ENCODE data around the gene SLIT1.

The SLIT1 gene

GRCh38 chr10:96955794-96956193 is 230.0 kb downstream of the SLIT1 start:
- Histone ChIP-seq H3K36me3 (ENCODE audit: control insufficient read depth, insufficient read depth, low read length) (no peaks in the 10 kb centered on the region), H3K27me3 (ENCODE audit: insufficient read depth, low read length, poor library complexity) (no peaks in the 10 kb centered on the region), H4K8ac (ENCODE audit: low read depth, low read length) (no peak overlapping the region), H3K79me1 (ENCODE audit: low read length) (no peaks in the 10 kb centered on the region), H3K18ac (ENCODE audit: low read length) (no peak overlapping the region), H2AK5ac (ENCODE audit: low read length) (no peak overlapping the region), H4K5ac (ENCODE audit: low read length) (no peak overlapping the region), H3K4me2 (ENCODE audit: low read length) (no peak overlapping the region), H2BK5ac (ENCODE audit: low read length) (no peak overlapping the region), H3K4ac (ENCODE audit: low read depth, low read length) (no peak overlapping the region), H3K9ac (ENCODE audit: low read length) (no peak overlapping the region), H3K23ac (ENCODE audit: low read length) (no peak overlapping the region), H2BK120ac (ENCODE audit: low read depth, low read length) (no peak overlapping the region), H3K56ac (ENCODE audit: low read length) (no peak overlapping the region), H3K79me2 (ENCODE audit: control insufficient read depth, insufficient read depth, low read length) (no peaks in the 10 kb centered on the region), H3K4me1 (ENCODE audit: control insufficient read depth, low read depth, low read length) (no peaks in the 10 kb centered on the region), H3K4me3 (ENCODE audit: low read length) (no peak overlapping the region), H2BK15ac (replicated peaks; ENCODE audit: low read depth) (no peak overlapping the region), H3K27ac (ENCODE audit: low read depth, low read length) (no peak overlapping the region)
- WGBS (ENCODE audit: extremely low coverage, insufficient coverage, low lambda C conversion rate): no CpG with 5 or more reads among the region's 4 CpGs
- DNase-seq: no peak

- H3K36me3 ChIP-seq (ENCODE audit: control insufficient read depth, insufficient read depth, low read length): no peaks in the 10 kb centered on the region
- DNase-seq: no peak
- WGBS (ENCODE audit: extremely low coverage, insufficient coverage, low lambda C conversion rate): no CpG with 5 or more reads among the region's 2 CpGs
Measured at GRCh38 chr10:96951954-96952353, 233.8 kb downstream of the SLIT1 start.

DNA sequence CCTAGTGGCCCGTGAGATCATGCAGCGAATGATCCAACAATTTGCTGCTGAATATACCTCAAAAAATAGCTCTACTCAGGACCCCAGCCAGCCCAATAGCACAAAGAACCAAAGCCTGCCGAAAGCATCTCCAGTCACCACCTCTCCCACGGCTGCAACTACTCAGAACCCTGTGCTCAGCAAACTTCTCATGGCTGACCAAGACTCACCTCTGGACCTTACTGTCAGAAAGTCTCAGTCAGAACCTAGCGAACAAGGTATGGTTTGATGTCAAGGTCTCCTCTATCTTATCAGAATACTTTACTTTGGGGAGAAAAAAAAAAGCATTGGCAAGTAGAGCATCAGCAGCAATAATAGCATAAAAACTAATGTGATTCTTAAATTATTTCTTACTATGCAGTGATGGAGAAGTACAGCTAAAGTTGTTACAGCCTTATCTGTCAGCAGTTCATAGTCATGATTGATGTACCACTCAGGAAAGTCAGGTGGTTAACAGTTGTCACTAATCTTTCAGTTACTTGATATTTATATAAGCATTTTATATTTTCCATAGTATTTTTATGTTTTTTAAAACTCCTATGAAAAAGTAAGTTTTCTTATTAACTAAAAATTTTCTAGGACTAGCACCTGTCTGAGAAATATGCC is 236.6 kb downstream of the SLIT1 start:
- H3K27me3 ChIP-seq (ENCODE audit: insufficient read depth, low read length, poor library complexity): no peaks in the 10 kb centered on the region
- no peak overlapping the region for H3K27ac ChIP-seq (ENCODE audit: low read depth, low read length)
- H3K36me3 ChIP-seq (ENCODE audit: control insufficient read depth, insufficient read depth, low read length): no peaks in the 10 kb centered on the region
- H2AK5ac ChIP-seq (ENCODE audit: low read length): no peak overlapping the region
- WGBS (ENCODE audit: extremely low coverage, insufficient coverage, low lambda C conversion rate): no CpG with 5 or more reads among the region's 5 CpGs
- no peak overlapping the region for H2BK15ac ChIP-seq (replicated peaks; ENCODE audit: low read depth)
- no peaks in the 10 kb centered on the region for H3K79me2 ChIP-seq (ENCODE audit: control insufficient read depth, insufficient read depth, low read length)
- no peaks in the 10 kb centered on the region for H3K4me1 ChIP-seq (ENCODE audit: control insufficient read depth, low read depth, low read length)
- no peak overlapping the region for H3K23ac ChIP-seq (ENCODE audit: low read length)
- H2BK5ac ChIP-seq (ENCODE audit: low read length): no peak overlapping the region
- no peak overlapping the region for H2BK120ac ChIP-seq (ENCODE audit: low read depth, low read length)
- H3K4me2 ChIP-seq (ENCODE audit: low read length): no peak overlapping the region
- no peak overlapping the region for H4K8ac ChIP-seq (ENCODE audit: low read depth, low read length)
- no peak for DNase-seq
- H3K18ac ChIP-seq (ENCODE audit: low read length): no peak overlapping the region
- no peak overlapping the region for H3K9ac ChIP-seq (ENCODE audit: low read length)
- H3K4ac ChIP-seq (ENCODE audit: low read depth, low read length): no peak overlapping the region
- H3K56ac ChIP-seq (ENCODE audit: low read length): no peak overlapping the region
- no peak overlapping the region for H4K5ac ChIP-seq (ENCODE audit: low read length)
- H3K4me3 ChIP-seq (ENCODE audit: low read length): no peak overlapping the region
- H3K79me1 ChIP-seq (ENCODE audit: low read length): no peaks in the 10 kb centered on the region

More at GRCh38 chr10:96951954-96952353, 233.8 kb downstream of the SLIT1 start:
- Histone ChIP-seq H3K79me1 (ENCODE audit: low read length) (no peaks in the 10 kb centered on the region), H3K9ac (ENCODE audit: low read length) (no peak overlapping the region), H3K18ac (ENCODE audit: low read length) (no peak overlapping the region), H2BK5ac (ENCODE audit: low read length) (no peak overlapping the region), H3K4me1 (ENCODE audit: control insufficient read depth, low read depth, low read length) (no peaks in the 10 kb centered on the region), H3K4ac (ENCODE audit: low read depth, low read length) (no peak overlapping the region), H2BK15ac (replicated peaks; ENCODE audit: low read depth) (no peak overlapping the region), H3K4me2 (ENCODE audit: low read length) (no peak overlapping the region), H3K4me3 (ENCODE audit: low read length) (no peak overlapping the region), H3K79me2 (ENCODE audit: control insufficient read depth, insufficient read depth, low read length) (no peaks in the 10 kb centered on the region), H2BK120ac (ENCODE audit: low read depth, low read length) (no peak overlapping the region), H3K23ac (ENCODE audit: low read length) (no peak overlapping the region), H4K5ac (ENCODE audit: low read length) (no peak overlapping the region), H3K27ac (ENCODE audit: low read depth, low read length) (no peak overlapping the region), H4K8ac (ENCODE audit: low read depth, low read length) (no peak overlapping the region), H3K56ac (ENCODE audit: low read length) (no peak overlapping the region), H2AK5ac (ENCODE audit: low read length) (no peak overlapping the region), H3K27me3 (ENCODE audit: insufficient read depth, low read length, poor library complexity) (no peaks in the 10 kb centered on the region)
